Prostate gland (tissue), 2 donors: ENCODE results near the gene CEP135.

Experiments
- POLR2AphosphoS5 ChIP-seq: sonication (generic); formaldehyde crosslinking; IDR thresholded peaks from one replicate; pipeline ENCODE4 v1.6.1; 2017; ENCODE audit warnings: antibody characterized with exemption
- TF ChIP-seq, protein P1 (sequence below), 4 experiments: fragments of 200-600 bp in 2 of 4; fragments of 450-650 bp in 2 of 4; sonication (generic) in 2 of 4; IDR thresholded peaks; 1 replicate in 3 of 4; 2 replicates in 1 of 4; pipeline ENCODE4 v1.5.1; 2016 to 2019; ENCODE audit warnings: antibody characterized with exemption in 4 of 4, mild to moderate bottlenecking in 2 of 4, moderate library complexity in 2 of 4

DNA sequence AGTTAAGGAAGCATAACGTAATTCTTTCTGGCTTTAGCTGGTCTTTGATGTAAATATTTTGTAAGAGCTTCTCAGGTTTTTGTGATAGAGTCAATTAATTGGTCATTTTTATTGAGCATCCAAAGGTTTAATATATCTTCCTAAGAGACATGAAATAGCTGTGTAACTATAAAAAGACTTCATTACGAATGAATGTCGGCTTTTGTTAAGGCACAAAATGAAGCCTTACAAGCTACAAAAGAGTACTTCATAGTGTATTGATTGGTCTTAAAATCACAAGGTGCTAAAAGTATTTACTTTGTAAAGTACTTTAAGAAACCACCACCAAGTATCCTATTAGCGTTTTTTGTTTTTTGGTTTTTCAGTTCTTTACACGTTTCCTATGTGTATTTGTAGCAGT, 104.2 kb downstream of the CEP135 start:
- TF ChIP-seq, protein P1, sequence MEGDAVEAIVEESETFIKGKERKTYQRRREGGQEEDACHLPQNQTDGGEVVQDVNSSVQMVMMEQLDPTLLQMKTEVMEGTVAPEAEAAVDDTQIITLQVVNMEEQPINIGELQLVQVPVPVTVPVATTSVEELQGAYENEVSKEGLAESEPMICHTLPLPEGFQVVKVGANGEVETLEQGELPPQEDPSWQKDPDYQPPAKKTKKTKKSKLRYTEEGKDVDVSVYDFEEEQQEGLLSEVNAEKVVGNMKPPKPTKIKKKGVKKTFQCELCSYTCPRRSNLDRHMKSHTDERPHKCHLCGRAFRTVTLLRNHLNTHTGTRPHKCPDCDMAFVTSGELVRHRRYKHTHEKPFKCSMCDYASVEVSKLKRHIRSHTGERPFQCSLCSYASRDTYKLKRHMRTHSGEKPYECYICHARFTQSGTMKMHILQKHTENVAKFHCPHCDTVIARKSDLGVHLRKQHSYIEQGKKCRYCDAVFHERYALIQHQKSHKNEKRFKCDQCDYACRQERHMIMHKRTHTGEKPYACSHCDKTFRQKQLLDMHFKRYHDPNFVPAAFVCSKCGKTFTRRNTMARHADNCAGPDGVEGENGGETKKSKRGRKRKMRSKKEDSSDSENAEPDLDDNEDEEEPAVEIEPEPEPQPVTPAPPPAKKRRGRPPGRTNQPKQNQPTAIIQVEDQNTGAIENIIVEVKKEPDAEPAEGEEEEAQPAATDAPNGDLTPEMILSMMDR (IDR thresholded peaks at IDR 0.05) = no peak
- no peak for TF ChIP-seq POLR2AphosphoS5
